HG03342 (cell line): ENCODE results near the gene CDNF.

Experiments
- ATAC-seq: cut with Tn5 transposase; IDR thresholded peaks from one replicate; pipeline ENCODE4 v1.9.1; 2021; ENCODE audit warnings: mild to moderate bottlenecking, moderate library complexity; ENCODE audit not compliant: unreplicated experiment

Gene CDNF

DNA sequence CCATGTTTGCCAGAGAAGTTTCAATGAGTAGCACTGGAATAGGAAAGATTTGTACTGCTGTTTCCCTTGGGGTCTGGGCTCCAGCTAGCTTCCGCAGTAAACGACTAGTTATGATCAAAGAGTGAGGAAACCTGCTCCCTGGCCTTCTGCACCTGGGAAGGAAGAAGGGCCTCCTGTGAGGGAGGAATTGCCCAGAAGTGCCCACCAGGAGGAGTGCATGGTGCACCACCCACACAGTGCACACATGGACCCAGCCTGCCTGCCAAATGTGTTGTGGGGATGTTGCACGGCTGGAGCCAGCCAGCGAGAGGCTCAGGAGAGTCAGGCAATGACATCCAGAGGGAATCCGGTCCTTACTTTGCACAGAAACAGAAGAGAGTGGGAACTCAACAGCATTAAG is 36.1 kb downstream of the CDNF start:
- ATAC-seq: no peak

DNA sequence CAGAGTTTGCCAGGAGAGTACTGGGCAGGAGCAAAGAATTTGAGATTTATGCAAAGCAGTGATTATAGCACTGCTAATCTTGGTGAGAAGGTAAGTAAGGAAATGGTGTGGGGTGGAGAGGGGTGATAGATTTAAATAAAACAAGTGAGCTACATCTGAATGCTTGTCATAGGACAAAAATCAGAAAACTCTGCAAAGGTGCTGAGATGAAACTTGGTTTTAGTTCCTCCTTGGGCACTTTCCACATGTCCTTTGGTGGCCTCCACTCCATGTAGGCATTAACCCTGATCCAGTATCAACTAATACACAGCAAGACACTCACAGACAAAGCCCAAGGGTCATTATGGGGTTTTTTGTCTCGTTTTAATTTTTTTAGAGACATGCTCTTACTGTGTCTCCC is 37.4 kb downstream of the CDNF start:
- ATAC-seq: no peak

DNA sequence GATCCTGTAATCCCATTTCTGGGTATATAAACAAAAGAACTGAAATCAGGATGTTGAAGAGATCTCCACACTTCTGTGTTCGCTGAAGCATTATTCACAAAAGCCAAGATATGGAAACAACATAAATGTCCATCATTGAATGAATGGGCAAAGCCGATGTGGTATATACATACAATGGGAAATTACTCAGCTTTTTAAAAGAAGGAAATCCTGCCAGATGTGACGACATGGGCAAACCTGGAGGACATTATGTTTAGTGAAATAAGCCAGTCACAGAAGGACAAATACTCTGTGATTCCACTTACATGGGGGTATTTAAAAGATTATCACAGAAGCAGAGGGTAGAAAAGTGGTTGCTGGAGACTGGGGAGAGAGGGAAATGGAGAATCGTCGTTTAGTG is 39.2 kb downstream of the CDNF start:
- no peak for ATAC-seq

- ATAC-seq: no peak
Measured at GRCh38 chr10:14787938-14788337, 49.9 kb downstream of the CDNF start.

DNA sequence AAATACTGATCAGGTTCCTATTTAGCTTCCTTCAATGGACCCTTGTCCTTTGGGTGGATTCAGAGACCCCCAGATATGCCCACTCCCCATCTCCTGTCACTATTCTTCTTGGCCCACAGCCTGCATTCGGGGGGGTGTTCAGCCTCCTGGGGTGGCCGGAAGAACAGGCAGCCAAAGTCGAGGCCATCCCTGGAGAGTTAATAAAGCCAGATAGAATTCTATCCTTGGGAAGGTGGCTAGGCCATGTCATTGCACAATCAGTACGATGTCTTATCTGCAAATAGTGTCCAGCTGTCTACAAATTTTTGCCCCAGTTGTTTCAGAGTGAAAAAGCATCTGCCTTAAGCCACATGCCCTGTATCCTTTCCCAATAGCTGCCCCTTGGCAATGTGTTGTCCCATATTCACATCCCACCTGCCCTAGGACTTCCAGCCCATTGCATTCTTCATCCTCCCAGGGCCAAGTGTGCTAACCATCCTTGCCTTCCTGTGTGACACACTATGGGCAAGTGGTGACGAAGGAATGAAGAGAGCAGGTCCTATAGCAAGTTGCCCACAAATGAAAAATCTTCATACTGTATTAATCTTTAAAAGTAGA is 53.3 kb downstream of the CDNF start:
- no peak for ATAC-seq

DNA sequence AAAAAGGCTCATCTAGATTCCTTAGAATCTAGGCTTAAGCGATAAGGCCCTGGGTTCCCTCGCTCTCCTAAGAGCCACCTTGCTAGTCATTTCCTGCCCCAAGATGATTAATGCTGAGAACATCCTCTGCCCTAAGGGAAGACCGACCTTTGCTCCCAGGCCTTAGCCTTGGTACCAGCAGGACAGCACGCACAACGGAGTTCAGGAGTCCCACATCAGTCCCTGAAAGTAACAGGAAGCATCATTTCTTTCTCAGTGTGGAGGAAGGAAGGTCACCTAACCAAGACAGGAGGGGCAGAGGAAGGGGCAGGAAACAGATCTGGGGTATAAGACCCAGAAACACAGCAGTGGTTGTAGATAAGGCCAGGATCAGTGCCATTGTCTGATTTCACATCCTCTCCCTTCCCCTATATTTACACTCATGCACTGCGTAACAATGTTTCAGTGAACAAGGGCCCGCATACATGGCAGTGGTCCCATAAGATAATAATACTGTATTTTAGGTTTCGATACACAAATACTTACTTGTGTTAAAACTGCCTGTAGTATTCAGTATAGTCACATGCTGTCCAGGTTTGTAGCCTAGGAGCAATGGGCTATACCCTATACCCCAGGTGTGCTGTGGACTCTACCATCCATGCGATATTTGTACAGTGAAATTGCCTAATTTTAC is 55.0 kb downstream of the CDNF start:
- ATAC-seq: no peak

DNA sequence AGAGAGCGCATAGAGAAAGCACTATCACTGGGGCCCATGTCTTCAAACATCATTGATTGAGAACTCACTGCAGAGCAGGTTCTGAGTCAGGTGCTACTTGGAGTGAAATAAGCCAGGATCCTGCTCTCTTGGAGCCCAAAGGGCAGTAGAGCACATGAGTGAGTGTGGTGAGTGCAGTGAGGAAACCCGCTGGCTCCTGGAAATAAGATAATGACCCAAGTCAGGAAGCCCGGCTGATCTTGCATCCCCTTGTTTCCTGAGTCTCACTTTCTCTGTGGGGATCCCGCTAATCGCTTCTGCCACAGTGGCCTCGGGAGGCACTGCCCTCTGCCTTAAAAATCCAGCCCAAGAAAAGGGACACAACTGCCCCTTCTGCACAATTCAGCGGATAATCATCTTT is 56.1 kb downstream of the CDNF start:
- no peak for ATAC-seq

GRCh38 chr10:14779001-14779651 is 58.7 kb downstream of the CDNF start:
- no peak for ATAC-seq

DNA sequence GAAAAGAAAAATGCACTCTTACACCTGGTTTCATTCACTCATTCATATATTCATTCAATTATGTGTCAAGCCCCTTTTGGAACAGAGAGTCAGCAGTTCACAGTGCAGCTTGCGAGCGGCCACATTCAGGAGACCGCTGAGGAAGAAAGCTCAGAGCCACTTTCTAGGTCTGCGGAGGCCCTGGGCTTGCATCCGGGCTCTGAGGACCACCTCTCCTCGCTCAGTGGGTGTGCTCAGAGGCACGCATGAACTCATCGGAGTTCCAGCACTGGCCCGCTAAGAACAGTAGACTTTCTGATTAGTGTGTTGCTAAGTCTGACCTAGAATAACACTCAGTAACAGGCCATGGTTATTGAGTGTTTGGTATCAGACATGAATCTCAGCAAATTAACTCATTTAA is 61.3 kb downstream of the CDNF start:
- no peak for ATAC-seq

DNA sequence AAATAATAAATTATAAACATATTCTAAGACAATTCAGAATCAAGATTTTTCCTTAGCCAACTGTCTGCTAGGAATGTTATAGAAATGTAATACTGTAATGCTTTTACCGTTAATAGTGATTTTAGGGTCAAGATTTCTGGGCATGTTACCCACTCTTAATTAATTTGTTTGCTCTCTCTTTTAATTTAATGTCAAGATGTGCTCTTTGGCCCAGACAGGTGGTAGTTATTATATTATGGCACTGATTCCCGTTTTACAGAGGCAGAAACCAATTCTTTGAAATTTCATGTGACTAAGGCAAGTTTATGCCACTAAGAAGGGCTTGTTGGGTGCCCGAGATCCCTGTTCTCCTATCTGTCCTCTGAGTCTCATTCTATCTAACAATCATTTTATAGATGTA is 62.2 kb downstream of the CDNF start:
- no peak for ATAC-seq

DNA sequence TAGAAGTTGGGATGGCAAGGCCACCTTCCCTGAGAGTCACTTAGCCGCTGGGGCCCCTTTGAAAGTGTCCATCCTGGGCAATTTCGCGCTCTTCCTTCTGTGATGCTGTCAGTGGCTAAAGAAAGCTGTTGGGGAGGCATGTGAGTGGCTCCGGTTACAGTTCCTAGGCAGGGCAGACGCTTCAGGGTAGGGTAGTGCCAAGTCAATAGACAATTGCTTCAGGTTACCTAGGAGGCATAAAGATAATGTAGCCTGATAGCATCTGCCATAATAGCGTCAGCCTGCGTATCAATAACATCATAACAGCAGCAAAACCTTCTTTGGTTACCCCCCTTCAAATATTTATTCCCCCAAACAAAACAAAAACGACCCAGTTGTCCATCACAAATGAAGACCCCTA is 63.0 kb downstream of the CDNF start, which contains the start of gene FAM107B:
TSS of gene FAM107B (minus strand) at position 101 of the 400 bp plus-strand sequence. CDS start 234 bp downstream, outside the sequence.
- ATAC-seq: no peak

- ATAC-seq: no peak
Measured at GRCh38 chr10:14774214-14774580, 63.6 kb downstream of the CDNF start.

GRCh38 chr10:14773551-14774213 is 64.2 kb downstream of the CDNF start:
- no peak for ATAC-seq

DNA sequence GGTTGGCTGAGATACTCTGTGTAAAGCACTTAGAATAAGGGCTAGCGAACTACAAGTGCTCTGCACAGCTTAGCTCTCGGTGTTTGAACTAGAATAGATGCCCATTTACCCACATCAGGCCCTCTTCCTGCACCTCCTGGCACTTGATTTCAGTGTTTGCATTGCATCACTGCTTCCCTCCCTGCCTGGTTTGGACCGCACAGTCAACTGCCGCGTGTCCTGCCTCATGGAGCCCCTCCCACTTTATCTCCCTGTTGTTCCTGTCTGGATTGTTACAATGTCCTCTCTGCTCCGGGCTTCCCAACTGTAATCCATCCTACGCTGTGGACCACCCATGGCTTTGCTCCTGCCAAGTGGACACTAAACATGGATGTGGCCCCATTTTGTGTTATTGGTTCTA is 65.4 kb downstream of the CDNF start:
- ATAC-seq: no peak

- no peak for ATAC-seq
Measured at GRCh38 chr10:14770927-14771326, 66.9 kb downstream of the CDNF start.
